Mucosa of rectum (tissue), 2 donors: ENCODE data around the gene HACD4.

ENCODE experiments used
- H3K27ac ChIP-seq, 2 donors: one replicate each; pipeline ENCODE4 v1.7.0; 2013; ENCODE audit warnings: inconsistent platforms in 2 of 2, low read depth in 2 of 2, low read length in 2 of 2
- H3K27me3 ChIP-seq, 2 donors: one replicate each; pipeline ENCODE4 v1.7.0; 2013; ENCODE audit warnings: low read length in 2 of 2; ENCODE audit not compliant: control insufficient read depth in 2 of 2, insufficient read depth in 2 of 2
- H3K36me3 ChIP-seq, 2 donors: one replicate each; pipeline ENCODE4 v1.7.0; 2013; ENCODE audit warnings: low read length in 2 of 2; ENCODE audit not compliant: control insufficient read depth in 2 of 2, insufficient read depth in 2 of 2
- H3K4me1 ChIP-seq, 2 donors: one replicate each; pipeline ENCODE4 v1.7.0; 2013; ENCODE audit warnings: low read length in 2 of 2, mild to moderate bottlenecking in 1 of 2; ENCODE audit not compliant: control insufficient read depth in 2 of 2, insufficient read depth in 2 of 2
- H3K4me3 ChIP-seq, 2 donors: one replicate each; pipeline ENCODE4 v1.7.0; 2013; ENCODE audit warnings: low read length in 2 of 2
- H3K9ac ChIP-seq, 2 donors: one replicate each; pipeline ENCODE4 v1.7.0; 2013; ENCODE audit warnings: low read length in 2 of 2, low read depth in 1 of 2, mild to moderate bottlenecking in 1 of 2
- H3K9me3 ChIP-seq, 2 donors: one replicate each; pipeline ENCODE4 v1.7.0; 2013; ENCODE audit warnings: low read length in 2 of 2; ENCODE audit not compliant: control insufficient read depth in 2 of 2
- donor health status: healthy.
- donor health status: Normal muscosa, but diverticular disease.

HACD4 gene

GRCh38 chr9:21047281-21047691 lies 15.8 kb upstream of the HACD4 start:
- H3K9me3 ChIP-seq, result no peaks in the 10 kb centered on the region
- no peaks in the 10 kb centered on the region for H3K36me3 ChIP-seq
- no peaks in the 10 kb centered on the region for H3K4me1 ChIP-seq
- no peak overlapping the region for H3K4me3 ChIP-seq
- H3K27me3 ChIP-seq, result no peaks in the 10 kb centered on the region
- no peak overlapping the region for H3K27ac ChIP-seq
- H3K9ac ChIP-seq, result no peak overlapping the region

GRCh38 chr9:21043841-21044240 lies 12.4 kb upstream of the HACD4 start:
- Histone ChIP-seq H3K27me3 (no peaks in the 10 kb centered on the region), H3K4me1 (no peaks in the 10 kb centered on the region), H3K4me3 (no peak overlapping the region), H3K27ac (no peak overlapping the region), H3K9me3 (no peaks in the 10 kb centered on the region), H3K36me3 (no peaks in the 10 kb centered on the region), H3K9ac (no peak overlapping the region)

- H3K36me3 ChIP-seq, result no peaks in the 10 kb centered on the region
- no peak overlapping the region for H3K4me3 ChIP-seq
- no peaks in the 10 kb centered on the region for H3K4me1 ChIP-seq
- no peak overlapping the region for H3K27ac ChIP-seq
- H3K27me3 ChIP-seq, result no peaks in the 10 kb centered on the region
- no peaks in the 10 kb centered on the region for H3K9me3 ChIP-seq
- H3K9ac ChIP-seq, result no peak overlapping the region
Measured at GRCh38 chr9:21042466-21042865, 11.0 kb upstream of the HACD4 start.

GRCh38 chr9:21039302-21039701 lies 7.9 kb upstream of the HACD4 start:
- H3K27ac ChIP-seq, result no peak overlapping the region
- H3K9ac ChIP-seq, result no peak overlapping the region
- H3K4me1 ChIP-seq, result no peaks in the 10 kb centered on the region
- no peaks in the 10 kb centered on the region for H3K36me3 ChIP-seq
- no peak overlapping the region for H3K4me3 ChIP-seq
- H3K27me3 ChIP-seq, result no peaks in the 10 kb centered on the region
- H3K9me3 ChIP-seq, result no peaks in the 10 kb centered on the region

- Histone ChIP-seq H3K36me3 (no peaks in the 10 kb centered on the region), H3K27me3 (no peaks in the 10 kb centered on the region), H3K27ac (no peak overlapping the region), H3K9me3 (no peaks in the 10 kb centered on the region), H3K4me1 (no peaks in the 10 kb centered on the region), H3K4me3 (no peak overlapping the region), H3K9ac (no peak overlapping the region)
Measured at GRCh38 chr9:21037278-21037677, 5.8 kb upstream of the HACD4 start.

GRCh38 chr9:21031808-21032183 lies 356 bp upstream of the HACD4 start:
- Histone ChIP-seq H3K4me3 (peak overlapping the region; percentile 60 to 76), H3K27ac (peak overlapping the region; percentile 72 to 81), H3K9ac (peak overlapping the region in 1 of 2 donors; percentile 44), H3K36me3 (no peaks in the 10 kb centered on the region), H3K27me3 (no peaks in the 10 kb centered on the region), H3K4me1 (peaks cover 0 to 2% of the 10 kb centered on the region in 2 donors), H3K9me3 (no peaks in the 10 kb centered on the region)

- peak overlapping the region; percentile 60 to 76 for H3K4me3 ChIP-seq
- peak overlapping the region; percentile 72 to 81 for H3K27ac ChIP-seq
- peak overlapping the region; percentile 44 to 48 for H3K9ac ChIP-seq
- peaks cover 0 to 2% of the 10 kb centered on the region in 2 donors for H3K4me1 ChIP-seq
- H3K36me3 ChIP-seq, result no peaks in the 10 kb centered on the region
- H3K9me3 ChIP-seq, result no peaks in the 10 kb centered on the region
- no peaks in the 10 kb centered on the region for H3K27me3 ChIP-seq
Measured at GRCh38 chr9:21030389-21031035, 928 bp downstream of the HACD4 start.

- no peak overlapping the region for H3K27ac ChIP-seq
- no peaks in the 10 kb centered on the region for H3K9me3 ChIP-seq
- no peak overlapping the region for H3K9ac ChIP-seq
- peaks cover 0 to 2% of the 10 kb centered on the region in 2 donors for H3K4me1 ChIP-seq
- no peaks in the 10 kb centered on the region for H3K27me3 ChIP-seq
- no peaks in the 10 kb centered on the region for H3K36me3 ChIP-seq
- no peak overlapping the region for H3K4me3 ChIP-seq
Measured at GRCh38 chr9:21029661-21030060, 1.8 kb downstream of the HACD4 start.

GRCh38 chr9:21028466-21028865 lies 3.0 kb downstream of the HACD4 start:
- Histone ChIP-seq H3K27me3 (no peaks in the 10 kb centered on the region), H3K9ac (no peak overlapping the region), H3K27ac (no peak overlapping the region), H3K4me3 (no peak overlapping the region), H3K36me3 (no peaks in the 10 kb centered on the region), H3K9me3 (no peaks in the 10 kb centered on the region), H3K4me1 (peaks cover 0 to 2% of the 10 kb centered on the region in 2 donors)

- Histone ChIP-seq H3K9me3 (no peaks in the 10 kb centered on the region), H3K27me3 (no peaks in the 10 kb centered on the region), H3K9ac (no peak overlapping the region), H3K27ac (no peak overlapping the region), H3K4me1 (peaks cover 0 to 2% of the 10 kb centered on the region in 2 donors), H3K36me3 (no peaks in the 10 kb centered on the region), H3K4me3 (no peak overlapping the region)
Measured at GRCh38 chr9:21027295-21027694, 4.1 kb downstream of the HACD4 start.
